H9 (cell line): ENCODE measurements around the gene CTU2. TPM values are rescaled to one million over a fixed set of nuclear protein-coding genes. Genes with fewer than 3 reads are reported as not detected.

Experiments
- DNase-seq: peaks from one replicate; pipeline ENCODE4 v3.0.0-alpha.2; 2017
- H2AFZ ChIP-seq: one replicate; pipeline ENCODE4 v1.6.1; 2013; ENCODE audit warnings: mild to moderate bottlenecking, low read length, control low read depth, moderate library complexity
- H2AK5ac ChIP-seq: 2 replicates; pipeline ENCODE4 v1.6.1; 2013; ENCODE audit warnings: low read length, control low read depth, mixed read lengths; ENCODE audit not compliant: insufficient read length
- H2BK120ac ChIP-seq: one replicate; pipeline ENCODE4 v1.6.1; 2013; ENCODE audit warnings: low read depth, mild to moderate bottlenecking, low read length, control low read depth, inconsistent platforms; ENCODE audit not compliant: poor library complexity, severe bottlenecking
- H2BK12ac ChIP-seq: 2 replicates; pipeline ENCODE4 v1.6.1; 2013; ENCODE audit warnings: low read length, control low read depth, mixed read lengths, low read depth; ENCODE audit not compliant: insufficient read length
- H2BK15ac ChIP-seq: 2 replicates; pipeline ENCODE4 v1.6.1; 2013; ENCODE audit warnings: low read depth, low read length, control low read depth
- H2BK20ac ChIP-seq: one replicate; pipeline ENCODE4 v1.6.1; 2013; ENCODE audit warnings: low read depth, mild to moderate bottlenecking, low read length, control low read depth, inconsistent platforms; ENCODE audit not compliant: poor library complexity, severe bottlenecking
- H2BK5ac ChIP-seq: 2 replicates; pipeline ENCODE4 v1.6.1; 2013; ENCODE audit warnings: low read length, control low read depth, mixed read lengths; ENCODE audit not compliant: insufficient read length
- H3K14ac ChIP-seq: 2 replicates; pipeline ENCODE4 v1.6.1; 2013; ENCODE audit warnings: low read length, control low read depth; ENCODE audit not compliant: insufficient read depth
- H3K18ac ChIP-seq: 2 replicates; pipeline ENCODE4 v1.6.1; 2013; ENCODE audit warnings: low read depth, mild to moderate bottlenecking, mixed read lengths, low read length, control low read depth; ENCODE audit not compliant: insufficient read length
- H3K23ac ChIP-seq: 2 replicates; pipeline ENCODE4 v1.6.1; 2013; ENCODE audit warnings: low read length, control low read depth, mixed read lengths, low read depth; ENCODE audit not compliant: insufficient read length
- H3K23me2 ChIP-seq: 2 replicates; pipeline ENCODE4 v1.6.1; 2013; ENCODE audit warnings: low read depth, mild to moderate bottlenecking, mixed read lengths, low read length, control low read depth; ENCODE audit not compliant: insufficient read length, poor library complexity, severe bottlenecking
- H3K27ac ChIP-seq: 2 replicates; pipeline ENCODE4 v1.5.1; 2013; ENCODE audit warnings: low read length, control low read depth, mixed read lengths, low read depth; ENCODE audit not compliant: insufficient read length
- H3K27me3 ChIP-seq: 2 replicates; pipeline ENCODE4 v1.6.1; 2013; ENCODE audit warnings: low read length, control low read depth, inconsistent platforms; ENCODE audit not compliant: insufficient read depth
- H3K4ac ChIP-seq: 2 replicates; pipeline ENCODE4 v1.6.1; 2013; ENCODE audit warnings: low read depth, mild to moderate bottlenecking, control low read depth, inconsistent platforms, low read length, moderate library complexity
- H3K4me1 ChIP-seq: 2 replicates; pipeline ENCODE4 v1.6.1; 2013; ENCODE audit warnings: low read length, control low read depth, inconsistent platforms; ENCODE audit not compliant: insufficient read depth
- H3K4me2 ChIP-seq: 2 replicates; pipeline ENCODE4 v1.6.1; 2013; ENCODE audit warnings: low read length, control low read depth, mixed read lengths; ENCODE audit not compliant: insufficient read length, insufficient read depth
- H3K56ac ChIP-seq: 2 replicates; pipeline ENCODE4 v1.6.1; 2013; ENCODE audit warnings: low read depth, mild to moderate bottlenecking, mixed read lengths, low read length, control low read depth; ENCODE audit not compliant: insufficient read length
- H3K79me1 ChIP-seq: 2 replicates; pipeline ENCODE4 v1.6.1; 2013; ENCODE audit warnings: low read depth, mild to moderate bottlenecking, moderate library complexity, low read length, control low read depth, inconsistent platforms; ENCODE audit not compliant: insufficient read depth, poor library complexity, severe bottlenecking
- H3K79me2 ChIP-seq: 2 replicates; pipeline ENCODE4 v1.6.1; 2013; ENCODE audit warnings: low read length, control low read depth, inconsistent platforms; ENCODE audit not compliant: insufficient read depth
- H3K9ac ChIP-seq: 2 replicates; pipeline ENCODE4 v1.6.1; 2013; ENCODE audit warnings: low read length, control low read depth, mixed read lengths; ENCODE audit not compliant: insufficient read length; ENCODE audit errors: extremely low read depth
- H3K9me3 ChIP-seq: one replicate; pipeline ENCODE4 v1.6.1; 2013; ENCODE audit warnings: low read depth, low read length, inconsistent platforms; ENCODE audit not compliant: control insufficient read depth
- H3T11ph ChIP-seq: one replicate; pipeline ENCODE4 v1.6.1; 2013; ENCODE audit warnings: mild to moderate bottlenecking, low read length, control low read depth, inconsistent platforms
- H4K20me1 ChIP-seq: one replicate; pipeline ENCODE4 v1.6.1; 2013; ENCODE audit not compliant: control insufficient read depth, insufficient read length, insufficient read depth
- H4K5ac ChIP-seq: 2 replicates; pipeline ENCODE4 v1.6.1; 2013; ENCODE audit warnings: low read depth, mild to moderate bottlenecking, mixed read lengths, low read length, control low read depth; ENCODE audit not compliant: insufficient read length
- H4K8ac ChIP-seq: replicated peaks from 2 replicates; pipeline ENCODE4 v1.6.1; 2013; ENCODE audit warnings: low read length, control low read depth, mixed read lengths, low read depth; ENCODE audit not compliant: insufficient read length
- H4K91ac ChIP-seq: 2 replicates; pipeline ENCODE4 v1.6.1; 2013; ENCODE audit warnings: low read depth, mild to moderate bottlenecking, moderate library complexity, mixed read lengths, low read length, control low read depth; ENCODE audit not compliant: insufficient read length
- H3K27ac Mint-ChIP-seq, 3 experiments: 2 replicates in 2 of 3; 3 replicates in 1 of 3; pipeline ENCODE4 v1.8.0; 2020 to 2021; ENCODE audit warnings: mixed read lengths in 3 of 3, mild to moderate bottlenecking in 1 of 3, moderate library complexity in 1 of 3
- H3K27me3 Mint-ChIP-seq: 2 replicates; pipeline ENCODE4 v1.8.0; 2021; ENCODE audit warnings: low read depth, mild to moderate bottlenecking, moderate library complexity, mixed read lengths
- H3K36me3 Mint-ChIP-seq, 3 experiments: 2 replicates in 2 of 3; 3 replicates in 1 of 3; pipeline ENCODE4 v1.8.0; 2020 to 2021; ENCODE audit warnings: low read depth in 3 of 3, mixed read lengths in 3 of 3; ENCODE audit not compliant: insufficient read depth in 1 of 3
- H3K4me1 Mint-ChIP-seq, 2 experiments: 2 replicates each; pipeline ENCODE4 v1.8.0; 2020; ENCODE audit warnings: mixed read lengths in 2 of 2
- H3K4me3 Mint-ChIP-seq, 2 experiments: 2 replicates in 1 of 2; 3 replicates in 1 of 2; pipeline ENCODE4 v1.8.0; 2020 to 2021; ENCODE audit warnings: mild to moderate bottlenecking in 2 of 2, mixed read lengths in 2 of 2, moderate library complexity in 1 of 2
- H3K9me3 Mint-ChIP-seq, 2 experiments: 2 replicates in 1 of 2; 3 replicates in 1 of 2; pipeline ENCODE4 v1.8.0; 2020; ENCODE audit warnings: mild to moderate bottlenecking in 2 of 2, mixed read lengths in 2 of 2, moderate library complexity in 1 of 2
- whole genome bisulfite sequencing: extraction: QIAGEN DNeasy Blood & Tissue Kit; methylation state at CpG from one replicate; pipeline ENCODE4 v1.1.7; 2013; ENCODE audit warnings: missing lambda C conversion rate, low lambda C conversion rate, mixed read lengths; ENCODE audit not compliant: insufficient read length; ENCODE audit errors: extremely low coverage; 5-methylcytosine and 5-hydroxymethylcytosine counted together
- total RNA-seq: library from RNA; stranded (reverse); gene quantifications from 2 replicates; pipeline ENCODE4 v1.2.1, GENCODE V29; 2021
- TF ChIP-seq, protein P1 (sequence below): fragments of 200-600 bp; sonication (generic); conservative IDR thresholded peaks from 3 replicates; pipeline ENCODE4 v1.8.0; 2021; ENCODE audit warnings: antibody characterized with exemption, mild to moderate bottlenecking

The CTU2 gene
- total RNA-seq, 1 experiment from 2014 or later: 32.8 TPM

DNA sequence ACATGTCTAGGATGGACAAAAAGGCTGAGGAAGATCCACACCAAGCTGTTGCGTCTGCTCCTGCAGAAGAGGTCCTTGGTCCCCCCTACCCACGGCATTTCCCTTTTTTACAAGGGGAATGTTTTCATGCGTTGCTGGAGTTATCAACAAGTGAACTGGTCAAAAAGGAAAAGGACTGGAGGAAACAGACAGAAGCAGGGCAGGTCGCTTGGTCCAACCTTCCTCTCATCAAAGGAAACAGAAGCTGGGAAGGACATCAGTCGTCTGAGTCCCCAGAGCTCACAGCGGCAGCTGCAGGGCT, 52.6 kb downstream of the CTU2 start:
- Histone ChIP-seq H2BK12ac (no peak overlapping the region), H3K4me1 (peaks cover 5% of the 10 kb centered on the region; the same call in 1 of the 2 replicates), H2BK20ac (no peak overlapping the region), H2BK120ac (no peak overlapping the region), H2AK5ac (no peak overlapping the region), H3K4ac (no peak overlapping the region), H2BK5ac (no peak overlapping the region), H3T11ph (no peak overlapping the region), H2AFZ (no peak overlapping the region), H3K18ac (no peak overlapping the region), H4K91ac (no peak overlapping the region), H2BK15ac (no peak overlapping the region), H3K56ac (no peak overlapping the region), H4K5ac (no peak overlapping the region), H3K79me1 (peaks cover 3% of the 10 kb centered on the region), H3K23me2 (no peaks in the 10 kb centered on the region), H3K9ac (no peak overlapping the region), H3K14ac (no peak overlapping the region), H4K20me1 (no peaks in the 10 kb centered on the region), H3K4me2 (no peak overlapping the region), H3K27me3 (no peaks in the 10 kb centered on the region), H3K9me3 (no peaks in the 10 kb centered on the region), H3K79me2 (no peaks in the 10 kb centered on the region), H4K8ac (no peak overlapping the region), H3K27ac (no peak overlapping the region), H3K23ac (no peak overlapping the region)
- DNase-seq: no peak
- no CpG with 5 or more reads among the region's 6 CpGs for WGBS
- Mint-ChIP-seq H3K27me3 (no peaks in the 10 kb centered on the region), H3K9me3 (no peaks in the 10 kb centered on the region; a peak in 1 of 5 replicates), H3K27ac (peak overlapping the region in 1 of 3 experiments; percentile 86; a peak in 2 of 7 replicates), H3K4me1 (peaks cover 28 to 58% of the 10 kb centered on the region in 2 experiments), H3K36me3 (no peaks in the 10 kb centered on the region), H3K4me3 (no peak overlapping the region; a peak in 1 of 5 replicates)
- TF ChIP-seq, protein P1, sequence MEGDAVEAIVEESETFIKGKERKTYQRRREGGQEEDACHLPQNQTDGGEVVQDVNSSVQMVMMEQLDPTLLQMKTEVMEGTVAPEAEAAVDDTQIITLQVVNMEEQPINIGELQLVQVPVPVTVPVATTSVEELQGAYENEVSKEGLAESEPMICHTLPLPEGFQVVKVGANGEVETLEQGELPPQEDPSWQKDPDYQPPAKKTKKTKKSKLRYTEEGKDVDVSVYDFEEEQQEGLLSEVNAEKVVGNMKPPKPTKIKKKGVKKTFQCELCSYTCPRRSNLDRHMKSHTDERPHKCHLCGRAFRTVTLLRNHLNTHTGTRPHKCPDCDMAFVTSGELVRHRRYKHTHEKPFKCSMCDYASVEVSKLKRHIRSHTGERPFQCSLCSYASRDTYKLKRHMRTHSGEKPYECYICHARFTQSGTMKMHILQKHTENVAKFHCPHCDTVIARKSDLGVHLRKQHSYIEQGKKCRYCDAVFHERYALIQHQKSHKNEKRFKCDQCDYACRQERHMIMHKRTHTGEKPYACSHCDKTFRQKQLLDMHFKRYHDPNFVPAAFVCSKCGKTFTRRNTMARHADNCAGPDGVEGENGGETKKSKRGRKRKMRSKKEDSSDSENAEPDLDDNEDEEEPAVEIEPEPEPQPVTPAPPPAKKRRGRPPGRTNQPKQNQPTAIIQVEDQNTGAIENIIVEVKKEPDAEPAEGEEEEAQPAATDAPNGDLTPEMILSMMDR: no peak
